K562 (cell line): ENCODE data around the gene TRIM2. TPM values are rescaled to one million over a fixed set of nuclear protein-coding genes. Genes with fewer than 3 reads are reported as not detected.

Experiments
- ATAC-seq: fragments of 200-7000 bp; cut with Tn5 transposase; 3 replicates; pipeline ENCODE4 v1.9.1; 2020; ENCODE audit warnings: moderate library complexity
- BruUV-seq: library from RNA; stranded (reverse); fragments of 400-500 nt; replicated peaks from 2 replicates; lab custom pipeline; 2021; lab: Mats Ljungman, UMichigan
- CTCF ChIA-PET: fragments of 300-600 bp; formaldehyde crosslinking; extraction: SDS; loops from one replicate; lab custom pipeline; 2021; ENCODE audit warnings: low intra/inter-chr PET ratio; lab: Yijun Ruan, JAX
- POLR2A ChIA-PET: fragments of 300-600, 350-650 bp; sonication (Branson Sonifier 250); formaldehyde crosslinking; extraction: SDS; loops from one replicate; lab custom pipeline; 2021; ENCODE audit warnings: antibody characterized with exemption, inconsistent platforms; lab: Yijun Ruan, JAX
- DNase-seq, 4 experiments: peaks; one replicate each; pipeline versions ENCODE4 v3.0.0 to v3.0.0-alpha.2; 2011 to 2018; ENCODE audit warnings: low spot score in 3 of 4, mixed read lengths in 3 of 4; ENCODE audit errors: extremely low read depth in 1 of 4
- FAIRE-seq: peaks from 2 replicates; lab custom pipeline; 2011; peaks lifted over from hg19 to GRCh38; lab: Jason Lieb, UNC
- H2AFZ ChIP-seq: 2 replicates; pipeline ENCODE4 v1.6.0; 2011; ENCODE audit warnings: low read depth, low read length, control low read depth, inconsistent platforms
- H3K27ac ChIP-seq: fragments of 200-600 bp; 3 replicates; pipeline ENCODE4 v1.8.0; 2011; ENCODE audit warnings: low read depth, mild to moderate bottlenecking, control low read depth, inconsistent platforms, low read length, moderate library complexity, mixed read lengths; ENCODE audit errors: extremely low read depth
- H3K27me3 ChIP-seq, 2 experiments: fragments of 300-600 bp in 1 of 2; 2 replicates in 1 of 2; 3 replicates in 1 of 2; pipeline versions ENCODE4 v1.6.0 to v1.8.0; 2011; ENCODE audit warnings: inconsistent platforms in 2 of 2, low read length in 2 of 2, mild to moderate bottlenecking in 1 of 2, mixed read lengths in 1 of 2, moderate library complexity in 1 of 2; ENCODE audit not compliant: control insufficient read depth in 2 of 2, insufficient read depth in 2 of 2
- H3K36me3 ChIP-seq: fragments of 300-600 bp; 3 replicates; pipeline ENCODE4 v1.8.0; 2011; ENCODE audit warnings: mild to moderate bottlenecking, low read length, inconsistent platforms; ENCODE audit not compliant: control insufficient read depth, insufficient read depth
- H3K4me1 ChIP-seq, 2 experiments: fragments of 200-600 bp in 1 of 2; replicated peaks in 1 of 2; 2 replicates in 1 of 2; 3 replicates in 1 of 2; pipeline versions ENCODE4 v1.5.1 to v1.8.0; 2011; ENCODE audit warnings: inconsistent platforms in 2 of 2, low read length in 2 of 2, mild to moderate bottlenecking in 1 of 2, mixed read lengths in 1 of 2, moderate library complexity in 1 of 2; ENCODE audit not compliant: control insufficient read depth in 2 of 2, insufficient read depth in 2 of 2
- H3K4me2 ChIP-seq: 2 replicates; pipeline ENCODE4 v1.6.1; 2011; ENCODE audit warnings: low read length, control low read depth, inconsistent platforms, mixed read lengths; ENCODE audit not compliant: insufficient read depth
- H3K4me3 ChIP-seq: fragments of 200-600 bp; sonication (generic), shearing (Covaris generic); 2 replicates; pipeline ENCODE4 v1.5.1; 2016; ENCODE audit warnings: control low read depth, inconsistent platforms
- H3K79me2 ChIP-seq: fragments of 200-600 bp; 3 replicates; pipeline ENCODE4 v1.8.0; 2011; ENCODE audit warnings: low read length, inconsistent platforms; ENCODE audit not compliant: control insufficient read depth, insufficient read depth
- H3K9ac ChIP-seq, 2 experiments: 2 replicates each; pipeline versions ENCODE4 v1.6.0 to v1.6.1; 2011; ENCODE audit warnings: low read depth in 2 of 2, low read length in 2 of 2, control low read depth in 1 of 2, inconsistent platforms in 1 of 2, mild to moderate bottlenecking in 1 of 2, mixed read lengths in 1 of 2; ENCODE audit not compliant: insufficient read depth in 1 of 2
- H3K9me1 ChIP-seq: one replicate; pipeline ENCODE4 v1.6.0; 2011; ENCODE audit warnings: inconsistent platforms, mild to moderate bottlenecking, low read length, moderate library complexity; ENCODE audit not compliant: control insufficient read depth, insufficient read depth
- H3K9me3 ChIP-seq: replicated peaks from 2 replicates; pipeline ENCODE4 v1.5.1; 2011; ENCODE audit warnings: low read depth, low read length, inconsistent platforms; ENCODE audit not compliant: control insufficient read depth, insufficient read depth
- H4K20me1 ChIP-seq: replicated peaks from 2 replicates; pipeline ENCODE4 v1.6.1; 2011; ENCODE audit warnings: low read length, inconsistent platforms, mixed read lengths; ENCODE audit not compliant: control insufficient read depth, insufficient read depth
- CCNT2 ChIP-seq: IDR thresholded peaks from 2 replicates; pipeline ENCODE4 v1.6.1; 2011; ENCODE audit warnings: borderline replicate concordance, low read depth, mild to moderate bottlenecking, moderate library complexity, mixed read lengths, low read length; ENCODE audit not compliant: insufficient read length; ENCODE audit errors: extremely low read depth
- MLLT1 ChIP-seq, 2 experiments: fragments of 450-650 bp; IDR thresholded peaks; 2 replicates each; pipeline ENCODE4 v1.6.1; 2016
- WGBS: fragments of 100-300 bp; shearing (Covaris generic); methylation state at CpG from one replicate; pipeline ENCODE4 v1.1.6; 2016; ENCODE audit warnings: low coverage, mixed read lengths; ENCODE audit not compliant: insufficient coverage; ENCODE audit errors: missing lambda C conversion rate; 5-methylcytosine and 5-hydroxymethylcytosine counted together
- in situ Hi-C: fragments of 300-500 bp; cut with MboI; formaldehyde crosslinking; loops from 4 replicates; pipeline ENCODE4 v1.15.0; 2018; ENCODE audit warnings: inconsistent platforms, mixed read lengths
- intact Hi-C: fragments of 100-400 bp; cut with micrococcal nuclease; formaldehyde crosslinking; loops from 2 replicates; pipeline ENCODE4 v1.14.2; 2022
- polyA plus RNA-seq, 8 experiments: library from polyadenylated mRNA; depleted of rRNA in 4 of 8; stranded (reverse) in 5 of 8; unstranded in 3 of 8; fragments of >200 nt; fragmentation: Nextera tagmentation in 2 of 8; fragmentation: Illumina TruSeq in 1 of 8; extraction: Ambion mirVana in 2 of 8; extraction: Trizol in 1 of 8; gene quantifications; 2 replicates each; pipeline versions ENCODE4 v1.2.1 to v1.2.3, GENCODE V29; 2011 to 2014; ENCODE audit warnings: inconsistent platforms in 1 of 8, missing spikeins in 1 of 8
- total RNA-seq, 7 experiments: library from RNA; depleted of rRNA in 6 of 7; stranded (reverse); fragments of >200 nt in 6 of 7; fragmentation: Illumina TruSeq in 2 of 7; extraction: Trizol in 2 of 7; gene quantifications; 2 replicates each; pipeline versions ENCODE4 v1.2.1 to v1.2.3, GENCODE V29; 2011 to 2021; ENCODE audit warnings: low replicate concordance in 1 of 7

The TRIM2 gene
- total and polyA plus RNA-seq, 9 of the 15 experiments (the other 6 are each of a cell fraction or from before 2014, with no cell fraction given): 0.01 to 0.41 (median 0.13) TPM; not detected in 1

- H3K27ac ChIP-seq: no peak overlapping the region
- H3K36me3 ChIP-seq: peaks cover 18% of the 10 kb centered on the region
- H3K9me3 ChIP-seq: no peaks in the 10 kb centered on the region
- BruUV-seq: no TSS peak
- no peak for TF ChIP-seq CCNT2
- TF ChIP-seq MLLT1 (IDR thresholded peaks at IDR 0.05): 0 out of 4 replicates have a peak, but pooled peaks of 1 of the 2 experiments have one; percentile 15
- H3K9ac ChIP-seq: peak overlapping the region; percentile 92 to 99; a peak in 3 of 4 replicates
- 13% methylated on average over 2 of the region's 2 CpGs for WGBS
- H2AFZ ChIP-seq: no peak overlapping the region
- H3K79me2 ChIP-seq: peaks cover 64% of the 10 kb centered on the region
- no peak for FAIRE-seq
- DNase-seq: no peak
- ChIA-PET POLR2A (interaction anchor here (0.8 to 1.9 kb wide), 6 partner anchors 8 to 188 kb away, joined by 3 to 7 read pairs (median 4); partner anchors contain the start of gene TMEM131L), CTCF (interaction anchor here (3.4 kb wide), 1 partner anchor 229 kb away, joined by 44 read pairs; no protein-coding TSS in a partner anchor)
- no peak for ATAC-seq
- in situ Hi-C loops (loop anchor here (5.0 kb wide), 1 partner anchor 226 kb away; no protein-coding TSS in a partner anchor), intact Hi-C loops (loop anchor here (5.0 to 10.0 kb wide), 3 partner anchors 66 to 406 kb away; partner anchors contain the start of gene TMEM131L)
- no peaks in the 10 kb centered on the region for H3K9me1 ChIP-seq
- H4K20me1 ChIP-seq: peaks cover 11% of the 10 kb centered on the region
- H3K4me3 ChIP-seq: peak overlapping the region; percentile 85
- H3K27me3 ChIP-seq: no peaks in the 10 kb centered on the region
- peak overlapping the region; percentile 90; the same call in 1 of the 2 replicates for H3K4me2 ChIP-seq
- H3K4me1 ChIP-seq: peaks cover 16 to 37% of the 10 kb centered on the region in 2 experiments; a peak in 4 of 5 replicates
Measured at GRCh38 chr4:153346031-153346430, 141.8 kb downstream of the TRIM2 start.
